Measurements from ENCODE around the gene LLGL2.

LLGL2 gene

DNA sequence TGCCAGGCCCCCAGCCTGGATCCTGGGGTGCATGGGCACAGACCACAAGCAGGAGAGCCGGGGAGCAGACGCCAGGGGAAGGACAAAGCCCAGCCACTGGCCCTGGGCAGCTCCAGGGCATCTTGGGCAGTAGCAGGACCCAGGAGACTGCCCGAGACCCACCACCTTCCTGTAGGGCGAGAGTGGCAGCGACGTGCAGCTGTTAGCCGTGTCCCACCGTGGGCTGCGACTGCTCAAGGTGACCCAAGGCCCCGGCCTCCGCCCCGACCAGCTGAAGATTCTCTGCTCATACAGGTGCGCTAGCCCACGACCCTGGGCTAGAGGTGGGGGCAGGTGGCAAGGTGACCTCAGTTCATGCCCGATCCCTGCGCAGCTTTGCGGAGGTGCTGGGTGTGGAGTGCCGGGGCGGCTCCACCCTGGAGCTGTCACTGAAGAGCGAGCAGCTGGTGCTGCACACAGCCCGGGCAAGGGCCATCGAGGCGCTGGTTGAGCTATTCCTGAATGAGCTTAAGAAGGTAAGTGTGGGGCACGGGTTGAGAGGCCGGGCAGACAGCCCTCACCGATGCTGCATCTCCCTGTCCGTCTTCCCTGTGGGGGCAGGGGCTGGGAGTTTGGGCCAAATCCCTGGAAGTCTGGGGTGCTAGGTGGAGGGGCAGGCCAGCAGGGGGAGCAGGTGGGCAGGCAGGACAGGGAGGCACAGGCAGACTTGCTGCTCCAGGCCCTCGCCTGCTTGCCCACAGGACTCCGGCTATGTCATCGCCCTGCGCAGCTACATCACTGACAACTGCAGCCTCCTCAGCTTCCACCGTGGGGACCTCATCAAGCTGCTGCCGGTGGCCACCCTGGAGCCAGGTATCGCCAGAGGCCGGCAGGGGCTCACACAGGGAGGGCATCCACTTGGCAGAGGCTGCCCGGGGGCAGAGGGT lies 94.3 kb downstream of the LLGL2 start:
- no peak for FAIRE-seq

DNA sequence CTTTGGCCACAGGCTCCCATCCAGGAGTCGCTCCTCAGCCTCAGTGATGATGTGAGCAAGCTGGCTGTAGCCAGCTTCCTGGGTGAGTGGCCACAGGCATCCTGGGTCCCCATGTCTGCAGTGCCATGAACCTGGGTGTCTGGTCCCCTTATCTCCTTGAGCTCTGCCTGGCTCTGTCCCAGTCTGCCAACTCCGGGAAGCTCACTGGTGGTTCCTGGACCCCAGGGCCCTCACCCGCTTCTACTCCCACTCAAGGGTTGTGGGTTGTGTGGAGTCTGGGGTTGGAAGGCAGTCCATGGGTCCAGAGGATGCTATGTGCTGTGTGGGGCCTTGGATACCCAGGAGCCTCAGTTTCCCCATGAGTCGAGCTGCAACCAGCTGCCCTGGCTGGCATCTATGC lies 96.0 kb downstream of the LLGL2 start:
- no peak for FAIRE-seq

DNA sequence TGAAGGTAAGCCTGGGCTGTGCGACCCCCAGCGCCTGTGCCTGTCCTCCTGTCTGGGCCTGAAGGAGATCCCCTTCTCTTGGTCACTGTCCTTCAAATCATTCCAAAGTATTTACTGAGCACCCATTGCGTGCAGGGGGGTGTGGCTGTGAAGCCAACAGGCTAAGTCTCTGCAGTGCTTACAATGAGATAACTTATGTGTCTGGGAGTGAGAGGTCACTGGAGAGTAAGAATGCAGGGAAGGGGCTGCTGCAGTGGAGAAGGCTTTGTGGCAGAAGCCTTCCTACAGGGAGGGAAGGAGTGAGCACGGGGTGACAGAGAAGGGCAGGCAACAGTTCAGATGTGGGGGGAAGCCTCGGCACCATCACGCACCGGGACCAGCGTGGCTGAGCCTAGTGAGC lies 96.6 kb downstream of the LLGL2 start:
- no peak for FAIRE-seq

DNA sequence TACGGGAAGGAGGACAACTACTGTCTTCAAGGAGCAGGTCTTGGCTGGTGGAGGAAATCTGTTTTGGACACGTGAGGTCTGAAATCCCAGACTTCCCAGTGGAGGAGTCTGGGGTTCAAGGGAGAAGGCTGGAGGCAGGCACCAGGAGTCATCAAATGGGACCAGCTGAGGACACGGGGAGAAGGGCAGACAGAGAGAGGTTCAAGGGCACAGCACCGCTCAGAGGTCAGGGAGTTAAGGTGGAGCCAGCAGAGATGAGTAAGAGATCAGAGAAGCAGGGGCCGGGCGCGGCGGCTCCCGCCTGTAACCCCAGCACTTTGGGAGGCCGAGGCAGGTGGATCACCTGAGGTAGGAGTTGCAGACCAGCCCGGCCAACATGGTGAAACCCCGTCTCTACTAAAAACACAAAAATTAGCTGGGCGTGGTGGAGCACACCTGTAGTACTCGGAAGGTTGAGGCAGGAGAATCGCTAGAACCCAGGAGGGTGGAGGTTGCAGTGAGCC lies 97.3 kb downstream of the LLGL2 start:
- FAIRE-seq: no peak

DNA sequence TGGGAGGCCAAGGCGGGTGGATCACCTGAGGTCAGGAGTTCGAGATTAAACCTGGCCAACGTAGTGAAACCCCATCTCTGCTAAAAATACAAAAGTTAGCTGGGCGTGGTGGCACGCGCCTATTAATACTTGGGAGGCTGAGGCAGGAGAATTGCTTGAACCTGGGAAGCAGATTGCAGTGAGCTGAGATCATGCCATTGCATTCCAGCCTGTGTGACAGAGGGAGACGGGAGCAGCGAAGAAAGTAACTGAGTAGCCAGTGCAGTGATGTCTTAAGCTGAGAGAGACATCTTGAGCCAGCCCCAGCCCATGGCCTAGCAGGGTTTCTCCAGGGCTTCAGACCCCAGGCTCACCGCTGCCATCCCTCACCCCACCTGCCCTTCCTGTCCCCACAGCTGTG lies 97.9 kb downstream of the LLGL2 start:
- no peak for FAIRE-seq

DNA sequence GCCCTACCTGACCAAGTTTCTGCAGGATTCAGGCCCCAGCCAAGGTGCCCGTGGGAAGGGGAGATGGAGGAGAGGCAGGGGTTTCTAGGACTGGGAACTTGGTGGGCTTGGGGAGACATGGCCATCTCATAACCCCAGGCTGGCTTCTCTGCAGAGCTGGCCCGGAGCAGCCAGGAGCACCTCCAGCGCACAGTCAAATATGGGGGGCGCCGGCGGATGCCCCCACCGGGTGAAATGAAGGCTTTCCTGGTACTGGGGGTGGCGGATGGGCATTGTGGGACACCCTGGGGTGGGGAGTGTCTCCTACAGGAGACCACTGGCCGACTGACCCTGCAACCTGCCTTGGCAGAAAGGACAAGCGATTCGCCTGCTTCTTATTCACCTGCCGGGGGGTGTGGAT lies 98.5 kb downstream of the LLGL2 start:
- no peak for FAIRE-seq

Measured in TTC549 (cell line).